Hepatocyte (in vitro differentiated cells): ENCODE data around the gene DBH. TPM values are rescaled to one million over a fixed set of nuclear protein-coding genes. Genes with fewer than 3 reads are reported as not detected.

ENCODE experiments used
- DNase-seq: peaks from one replicate; pipeline ENCODE4 v3.0.0-alpha.2; 2016; ENCODE audit warnings: low spot score
- H2AFZ ChIP-seq: fragments of 200-600 bp; sonication (generic); 2 replicates; pipeline ENCODE4 v1.6.0; 2016; ENCODE audit warnings: antibody characterized with exemption, mild to moderate bottlenecking
- H3K27ac ChIP-seq: fragments of 200-600 bp; sonication (generic); 2 replicates; pipeline ENCODE4 v1.5.1; 2016; ENCODE audit warnings: mild to moderate bottlenecking
- H3K27me3 ChIP-seq: fragments of 200-600 bp; sonication (generic); 2 replicates; pipeline ENCODE4 v1.6.1; 2016
- H3K36me3 ChIP-seq: fragments of 200-600 bp; sonication (generic); replicated peaks from 2 replicates; pipeline ENCODE4 v1.5.1; 2016; ENCODE audit warnings: low read depth; ENCODE audit not compliant: insufficient read depth
- H3K4me1 ChIP-seq: fragments of 200-600 bp; sonication (generic); 2 replicates; pipeline ENCODE4 v1.5.1; 2016; ENCODE audit warnings: mild to moderate bottlenecking, moderate library complexity; ENCODE audit not compliant: insufficient read depth
- H3K4me2 ChIP-seq: fragments of 200-600 bp; sonication (generic); 2 replicates; pipeline ENCODE4 v1.6.0; 2016
- H3K4me3 ChIP-seq: fragments of 200-600 bp; sonication (generic); 2 replicates; pipeline ENCODE4 v1.5.1; 2016; ENCODE audit warnings: mild to moderate bottlenecking
- H3K79me2 ChIP-seq: fragments of 200-600 bp; sonication (generic); 2 replicates; pipeline ENCODE4 v1.6.0; 2017; ENCODE audit warnings: mild to moderate bottlenecking
- H3K9me2 ChIP-seq: fragments of 200-600 bp; sonication (generic); replicated peaks from 2 replicates; pipeline ENCODE4 v1.6.0; 2017; ENCODE audit warnings: mild to moderate bottlenecking; ENCODE audit not compliant: insufficient read depth
- H3K9me3 ChIP-seq: fragments of 200-600 bp; sonication (generic); 2 replicates; pipeline ENCODE4 v1.5.1; 2016; ENCODE audit warnings: low read depth, mild to moderate bottlenecking
- H4K20me1 ChIP-seq: fragments of 200-600 bp; sonication (generic); 2 replicates; pipeline ENCODE4 v1.6.0; 2016; ENCODE audit warnings: mild to moderate bottlenecking; ENCODE audit not compliant: insufficient read depth, poor library complexity, severe bottlenecking
- CTCF ChIP-seq: fragments of 200-600 bp; sonication (generic); IDR thresholded peaks from 2 replicates; pipeline ENCODE4 v1.5.1; 2016; ENCODE audit warnings: antibody characterized with exemption, mild to moderate bottlenecking; ENCODE audit not compliant: poor library complexity
- EZH2 ChIP-seq: fragments of 200-600 bp; sonication (generic); IDR thresholded peaks from 2 replicates; pipeline ENCODE4 v1.6.1; 2016; ENCODE audit warnings: antibody characterized with exemption, mild to moderate bottlenecking, borderline replicate concordance
- EZH2phosphoT487 ChIP-seq: fragments of 200-600 bp; sonication (generic); IDR thresholded peaks from one replicate; pipeline ENCODE4 v1.6.1; 2018; ENCODE audit warnings: antibody characterized with exemption, mild to moderate bottlenecking, low read depth, moderate library complexity; ENCODE audit not compliant: unreplicated experiment, severe bottlenecking
- WGBS: methylation state at CpG from one replicate; pipeline ENCODE4 v1.1.6; 2016; ENCODE audit warnings: low lambda C conversion rate; ENCODE audit errors: missing lambda C conversion rate; 5-methylcytosine and 5-hydroxymethylcytosine counted together
- polyA plus RNA-seq: library from polyadenylated mRNA; unstranded; fragments of >200 nt; fragmentation: Nextera tagmentation; extraction: Ambion mirVana; gene quantifications from 2 replicates; pipeline ENCODE4 v1.2.1, GENCODE V29; 2016
- total RNA-seq: library from RNA; depleted of rRNA; stranded (reverse); fragments of >200 nt; gene quantifications from 2 replicates; pipeline ENCODE4 v1.2.3, GENCODE V29; 2014

DBH gene
- total and polyA plus RNA-seq, 2 experiments from 2014 or later: 0.44 TPM; not detected in 1

- H2AFZ ChIP-seq: no peak overlapping the region
- no peaks in the 10 kb centered on the region for H3K79me2 ChIP-seq
- no peak overlapping the region for H3K4me2 ChIP-seq
- no peaks in the 10 kb centered on the region for H3K9me3 ChIP-seq
- no peak overlapping the region for H3K4me3 ChIP-seq
- no peak for TF ChIP-seq EZH2
- no peak for TF ChIP-seq CTCF
- no peak for TF ChIP-seq EZH2phosphoT487
- no peaks in the 10 kb centered on the region for H3K4me1 ChIP-seq
- WGBS: 71% methylated on average over 7 of the region's 7 CpGs
- no peak overlapping the region for H3K27ac ChIP-seq
- no peaks in the 10 kb centered on the region for H3K36me3 ChIP-seq
- no peaks in the 10 kb centered on the region for H4K20me1 ChIP-seq
- peaks cover 39% of the 10 kb centered on the region for H3K27me3 ChIP-seq
- H3K9me2 ChIP-seq: no peaks in the 10 kb centered on the region
- DNase-seq: no peak
These were observed 28.8 kb upstream of the DBH start for GRCh38 chr9:133607381-133607780.

- 87% methylated on average over 8 of the region's 8 CpGs for WGBS
- H3K27ac ChIP-seq: no peak overlapping the region
- H3K79me2 ChIP-seq: no peaks in the 10 kb centered on the region
- H3K9me3 ChIP-seq: no peaks in the 10 kb centered on the region
- H3K27me3 ChIP-seq: peaks cover 45% of the 10 kb centered on the region
- H4K20me1 ChIP-seq: no peaks in the 10 kb centered on the region
- TF ChIP-seq EZH2: no peak
- no peak for TF ChIP-seq CTCF
- TF ChIP-seq EZH2phosphoT487: no peak
- no peak overlapping the region for H3K4me2 ChIP-seq
- no peak overlapping the region for H3K4me3 ChIP-seq
- no peak for DNase-seq
- H2AFZ ChIP-seq: no peak overlapping the region
- H3K4me1 ChIP-seq: no peaks in the 10 kb centered on the region
- H3K9me2 ChIP-seq: no peaks in the 10 kb centered on the region
- H3K36me3 ChIP-seq: no peaks in the 10 kb centered on the region
These were observed 28.2 kb upstream of the DBH start for GRCh38 chr9:133607976-133608375.

GRCh38 chr9:133608382-133608781, 27.8 kb upstream of the DBH start:
- Histone ChIP-seq H3K9me3 (no peaks in the 10 kb centered on the region), H3K9me2 (no peaks in the 10 kb centered on the region), H3K79me2 (no peaks in the 10 kb centered on the region), H3K36me3 (no peaks in the 10 kb centered on the region), H3K4me2 (no peak overlapping the region), H3K27me3 (peaks cover 45% of the 10 kb centered on the region), H3K4me3 (no peak overlapping the region), H3K27ac (no peak overlapping the region), H2AFZ (no peak overlapping the region), H3K4me1 (no peaks in the 10 kb centered on the region), H4K20me1 (no peaks in the 10 kb centered on the region)
- DNase-seq: no peak
- TF ChIP-seq CTCF (no peak), EZH2 (no peak), EZH2phosphoT487 (no peak)
- WGBS: 91% methylated on average over 7 of the region's 7 CpGs

GRCh38 chr9:133608889-133609288, 27.3 kb upstream of the DBH start:
- DNase-seq: no peak
- H4K20me1 ChIP-seq: no peaks in the 10 kb centered on the region
- 23% methylated on average over 29 of the region's 41 CpGs for WGBS
- H3K27me3 ChIP-seq: peaks cover 48% of the 10 kb centered on the region
- H3K9me2 ChIP-seq: no peaks in the 10 kb centered on the region
- H3K4me3 ChIP-seq: no peak overlapping the region
- no peaks in the 10 kb centered on the region for H3K9me3 ChIP-seq
- H3K36me3 ChIP-seq: no peaks in the 10 kb centered on the region
- no peak overlapping the region for H3K27ac ChIP-seq
- no peaks in the 10 kb centered on the region for H3K4me1 ChIP-seq
- peak overlapping the region; percentile 72 for H3K4me2 ChIP-seq
- H2AFZ ChIP-seq: no peak overlapping the region
- no peaks in the 10 kb centered on the region for H3K79me2 ChIP-seq
- TF ChIP-seq EZH2phosphoT487: no peak
- TF ChIP-seq EZH2: no peak
- TF ChIP-seq CTCF: no peak
